GM13977 (cell line): Measurements from ENCODE around the gene TTLL10.

Experiments
- DNase-seq: peaks from one replicate; pipeline ENCODE4 v3.0.0; 2012; ENCODE audit warnings: low spot score
- in situ Hi-C: fragments of 300-500 bp; cut with MboI; formaldehyde crosslinking; loops from one replicate; pipeline ENCODE4 v1.12.0; 2022; ENCODE audit warnings: low sequenced_read_pairs, low pct_unique_long_range_greater_than_20kb, mixed read lengths, inconsistent platforms; ENCODE audit not compliant: unreplicated experiment
- TF ChIP-seq, protein P1 (sequence below): IDR thresholded peaks from 2 replicates; pipeline ENCODE4 v1.5.1; 2012; ENCODE audit warnings: mild to moderate bottlenecking, control low read depth; ENCODE audit not compliant: insufficient read depth; ENCODE audit errors: extremely low read depth, missing control alignments

Gene TTLL10

DNA sequence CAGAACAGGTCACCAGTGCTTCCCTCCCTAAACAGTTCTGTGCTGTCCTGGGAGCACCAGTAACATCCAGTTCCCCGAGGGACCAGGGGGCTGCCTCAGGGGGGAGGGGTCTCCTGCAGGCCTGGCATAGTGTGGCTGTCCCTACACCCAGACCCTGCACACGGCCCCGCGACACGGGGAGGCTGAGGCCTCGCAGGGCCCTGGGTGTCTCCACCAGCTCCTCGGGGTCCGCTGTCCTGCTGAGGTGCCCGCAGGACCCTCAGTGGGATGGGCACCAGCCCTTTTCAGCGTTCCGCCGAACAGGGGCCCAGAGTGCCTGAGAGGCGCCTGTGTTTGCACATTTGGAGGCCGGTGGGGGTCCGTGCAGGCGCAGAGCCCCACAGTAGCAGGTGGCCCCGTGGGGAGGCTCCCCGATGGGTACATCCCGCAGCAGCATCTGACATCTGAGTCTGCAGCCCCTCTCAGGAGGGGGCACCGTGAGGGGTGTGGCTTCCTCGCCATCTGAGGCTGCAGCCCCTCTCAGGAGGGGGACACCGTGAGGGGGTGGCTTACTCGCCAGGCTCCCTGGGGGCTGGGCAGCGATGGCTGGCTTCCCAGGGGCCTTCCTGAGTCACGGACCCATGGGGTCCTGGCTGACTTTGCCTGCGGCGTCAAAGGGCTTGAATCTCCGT lies 39.2 kb upstream of the TTLL10 start:
- no peak for DNase-seq
- TF ChIP-seq, protein P1, sequence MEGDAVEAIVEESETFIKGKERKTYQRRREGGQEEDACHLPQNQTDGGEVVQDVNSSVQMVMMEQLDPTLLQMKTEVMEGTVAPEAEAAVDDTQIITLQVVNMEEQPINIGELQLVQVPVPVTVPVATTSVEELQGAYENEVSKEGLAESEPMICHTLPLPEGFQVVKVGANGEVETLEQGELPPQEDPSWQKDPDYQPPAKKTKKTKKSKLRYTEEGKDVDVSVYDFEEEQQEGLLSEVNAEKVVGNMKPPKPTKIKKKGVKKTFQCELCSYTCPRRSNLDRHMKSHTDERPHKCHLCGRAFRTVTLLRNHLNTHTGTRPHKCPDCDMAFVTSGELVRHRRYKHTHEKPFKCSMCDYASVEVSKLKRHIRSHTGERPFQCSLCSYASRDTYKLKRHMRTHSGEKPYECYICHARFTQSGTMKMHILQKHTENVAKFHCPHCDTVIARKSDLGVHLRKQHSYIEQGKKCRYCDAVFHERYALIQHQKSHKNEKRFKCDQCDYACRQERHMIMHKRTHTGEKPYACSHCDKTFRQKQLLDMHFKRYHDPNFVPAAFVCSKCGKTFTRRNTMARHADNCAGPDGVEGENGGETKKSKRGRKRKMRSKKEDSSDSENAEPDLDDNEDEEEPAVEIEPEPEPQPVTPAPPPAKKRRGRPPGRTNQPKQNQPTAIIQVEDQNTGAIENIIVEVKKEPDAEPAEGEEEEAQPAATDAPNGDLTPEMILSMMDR: no peak
- in situ Hi-C loops: no loop called here

DNA sequence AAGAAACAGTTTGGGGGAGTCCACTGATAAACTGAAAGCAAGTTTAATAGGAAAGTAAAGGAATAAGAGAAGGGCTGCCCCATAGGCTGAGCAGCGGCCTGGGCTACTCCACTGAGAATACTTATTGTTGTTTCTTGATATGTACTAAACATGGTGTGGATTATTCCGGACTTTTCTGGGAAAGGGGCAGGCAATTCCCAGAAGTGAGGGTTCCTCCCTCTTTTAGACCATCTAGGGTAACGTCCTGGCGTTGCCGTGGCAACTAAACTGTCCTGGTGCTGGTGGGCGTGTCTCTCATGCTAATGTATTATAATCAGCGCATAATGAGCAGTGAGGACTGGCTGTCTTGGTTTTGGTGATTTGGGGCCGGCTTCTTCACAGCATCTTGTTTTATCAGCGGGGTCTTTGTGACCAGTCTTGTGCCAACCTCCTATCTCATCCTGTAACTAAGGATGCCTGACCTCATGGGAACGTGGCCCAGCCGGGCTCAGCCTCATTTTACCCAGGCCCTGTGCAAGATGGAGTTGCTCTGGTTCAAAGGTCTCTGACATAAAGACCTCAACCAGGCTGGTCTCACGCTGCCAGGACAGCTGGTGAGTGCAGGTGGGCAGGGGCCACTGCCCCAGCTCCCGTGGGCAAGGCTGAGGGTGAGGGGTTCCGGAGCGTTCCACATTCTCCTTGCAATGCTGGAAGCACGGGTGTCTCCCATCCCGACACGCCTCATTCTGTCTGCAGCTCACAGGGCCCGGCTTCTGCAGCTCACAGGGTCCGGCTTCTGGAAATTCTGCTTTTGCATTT lies 38.1 kb upstream of the TTLL10 start:
- in situ Hi-C loops: no loop called here
- DNase-seq: no peak
- TF ChIP-seq, protein P1: no peak

GRCh38 chr1:1136547-1137230 lies 37.0 kb upstream of the TTLL10 start:
- TF ChIP-seq, protein P1: no peak
- DNase-seq: peak; percentile 86
- in situ Hi-C loops: no loop called here

GRCh38 chr1:1137256-1138045 lies 36.2 kb upstream of the TTLL10 start:
- TF ChIP-seq, protein P1: no peak
- in situ Hi-C loops: no loop called here
- peak; percentile 94 for DNase-seq

DNA sequence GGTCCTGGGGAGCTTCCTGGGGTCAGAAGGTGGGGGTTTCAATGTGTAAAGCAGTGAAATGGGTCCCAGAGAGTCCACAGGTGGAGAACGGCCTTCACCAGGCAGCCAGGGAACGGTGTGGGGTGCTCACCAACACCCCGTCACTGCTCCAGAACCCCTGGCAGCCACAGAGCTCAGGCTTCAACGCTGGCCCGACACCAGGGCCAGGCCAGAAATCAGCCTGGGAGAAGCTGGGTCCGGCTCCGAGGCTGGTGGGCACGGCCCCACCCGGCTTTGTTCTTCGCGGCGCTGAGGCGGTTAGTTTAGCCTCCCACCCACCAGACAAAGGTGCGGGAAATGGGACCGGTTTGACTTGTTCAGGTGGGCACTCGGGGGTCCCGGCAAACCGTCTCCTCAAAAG lies 33.0 kb upstream of the TTLL10 start:
- DNase-seq: no peak
- in situ Hi-C loops: no loop called here
- TF ChIP-seq, protein P1: no peak
